ENCODE results near the gene ZSCAN31. TPM values are rescaled to one million over a fixed set of nuclear protein-coding genes. Genes with fewer than 3 reads are reported as not detected.

ZSCAN31 gene
- total and polyA plus RNA-seq, 9 of the 15 experiments (the other 6 are each of a cell fraction or from before 2014, with no cell fraction given) = 3.9 to 12.1 (median 7.0) TPM

DNA sequence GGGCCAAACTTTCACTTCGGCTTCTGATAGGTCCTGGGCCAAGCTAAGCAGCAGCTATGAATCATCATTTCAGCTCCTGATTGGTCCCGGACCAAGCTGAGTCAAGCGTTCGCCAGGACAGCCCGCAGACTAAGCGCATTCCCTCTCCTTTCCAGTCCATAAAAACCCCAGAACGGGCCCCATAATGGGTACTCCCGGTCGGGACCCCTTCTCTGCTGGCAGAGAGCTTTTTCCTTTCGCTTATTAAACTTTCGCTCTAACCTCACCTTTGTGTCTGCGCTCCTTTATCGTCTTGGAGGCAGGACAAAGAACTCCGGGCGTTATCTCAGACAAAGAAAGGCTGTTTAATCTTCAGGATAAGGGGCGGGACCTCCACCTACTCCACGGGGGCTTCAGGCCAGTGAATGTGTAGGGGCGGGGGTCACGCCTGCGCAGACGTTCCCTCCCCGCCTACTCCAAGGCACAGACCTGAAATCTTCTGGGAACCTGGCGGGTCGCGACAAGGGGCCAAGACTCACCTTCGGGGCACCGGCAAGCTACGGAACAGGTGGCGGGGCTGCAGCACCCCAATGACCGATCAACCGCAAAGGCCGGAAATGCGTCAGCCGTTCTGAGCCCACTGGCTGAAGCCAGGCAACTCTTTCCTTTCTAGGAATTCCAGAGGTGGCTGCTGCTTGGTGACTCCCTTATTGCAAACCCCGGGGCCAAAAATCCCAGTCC lies at the start of gene ZSCAN31 (continued):
- TF ChIP-seq E2F8 (IDR thresholded peaks at IDR 0.05; ENCODE audit: low read depth, partially characterized antibody) (peak; percentile 31), ZSCAN29 (IDR thresholded peaks at IDR 0.05) (no peak), ELF4 (CRISPR knock-in tag; IDR thresholded peaks at IDR 0.05) (peak; percentile 5; the same call in 1 of the 2 replicates), ELK3 (CRISPR knock-in tag; IDR thresholded peaks at IDR 0.05) (peak; percentile 69; the same call in 1 of the 2 replicates), STAT5B (CRISPR knock-in tag; IDR thresholded peaks at IDR 0.05) (no peak), FOSL1 (tag; conservative IDR thresholded peaks at IDR 0.05) (peak; percentile 99), ZNF140 (CRISPR knock-in tag; IDR thresholded peaks at IDR 0.05) (no peak), SLC30A9 (CRISPR knock-in tag; IDR thresholded peaks at IDR 0.05) (no peak), ZNF280A (IDR thresholded peaks at IDR 0.05; ENCODE audit: low read depth, partially characterized antibody) (no peak), JUN (IDR thresholded peaks at IDR 0.05; ENCODE audit: borderline replicate concordance, low read depth, low read length) (peak; percentile 85), JUN (CRISPR knock-in tag; IDR thresholded peaks at IDR 0.05; ENCODE audit: borderline replicate concordance) (no peak; the same call in 1 of the 2 replicates), ZNF584 (CRISPR knock-in tag; IDR thresholded peaks at IDR 0.05; ENCODE audit: low read depth) (no peak), FOXP1 (CRISPR knock-in tag; IDR thresholded peaks at IDR 0.05) (no peak; the same call in 1 of the 2 replicates), GATA2 (CRISPR knock-in tag; IDR thresholded peaks at IDR 0.05) (no peak), ZNF431 (CRISPR knock-in tag; IDR thresholded peaks at IDR 0.05) (no peak), NR4A1 (CRISPR knock-in tag; IDR thresholded peaks at IDR 0.05) (0 out of 2 replicates have a peak, but pooled peaks have one; percentile 43), NR4A1 (tag; IDR thresholded peaks at IDR 0.05) (peak; percentile 70), JUNB (CRISPR knock-in tag; conservative IDR thresholded peaks at IDR 0.05) (0 out of 2 replicates have a peak, but pooled peaks have one; percentile 15), RHOXF2B (CRISPR knock-in tag; conservative IDR thresholded peaks at IDR 0.05) (0 out of 2 replicates have a peak, but pooled peaks have one; percentile 3), ZNF766 (CRISPR knock-in tag; conservative IDR thresholded peaks at IDR 0.05) (peak; percentile 7; the same call in 1 of the 2 replicates), MYC (IDR thresholded peaks at IDR 0.05; ENCODE audit: low read depth, low read length) (peak; percentile 11; the same call in 1 of the 2 replicates), MYC (CRISPR knock-in tag; IDR thresholded peaks at IDR 0.05; ENCODE audit: borderline replicate concordance, low read depth) (peak; percentile 48; the same call in 1 of the 2 replicates)
- TF ChIP-seq, protein P1, sequence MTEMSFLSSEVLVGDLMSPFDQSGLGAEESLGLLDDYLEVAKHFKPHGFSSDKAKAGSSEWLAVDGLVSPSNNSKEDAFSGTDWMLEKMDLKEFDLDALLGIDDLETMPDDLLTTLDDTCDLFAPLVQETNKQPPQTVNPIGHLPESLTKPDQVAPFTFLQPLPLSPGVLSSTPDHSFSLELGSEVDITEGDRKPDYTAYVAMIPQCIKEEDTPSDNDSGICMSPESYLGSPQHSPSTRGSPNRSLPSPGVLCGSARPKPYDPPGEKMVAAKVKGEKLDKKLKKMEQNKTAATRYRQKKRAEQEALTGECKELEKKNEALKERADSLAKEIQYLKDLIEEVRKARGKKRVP (CRISPR knock-in tag; IDR thresholded peaks at IDR 0.05) = 0 out of 2 replicates have a peak, but pooled peaks have one; percentile 22

Data from K562 (cell line).